GM12892 (cell line): Measurements from ENCODE around the gene INO80E.

ENCODE experiments used
- POLR2A ChIP-seq: IDR thresholded peaks from 2 replicates; pipeline ENCODE4 v1.6.1; 2011; ENCODE audit warnings: low read depth, low read length, control low read depth
- POLR2AphosphoS5 ChIP-seq: IDR thresholded peaks from 2 replicates; pipeline ENCODE4 v1.6.1; 2011; ENCODE audit warnings: low read depth, low read length, control low read depth
- TAF1 ChIP-seq: IDR thresholded peaks from 2 replicates; pipeline ENCODE4 v1.6.1; 2011; ENCODE audit warnings: low read depth, mild to moderate bottlenecking, control low read depth, low read length, borderline replicate concordance

DNA sequence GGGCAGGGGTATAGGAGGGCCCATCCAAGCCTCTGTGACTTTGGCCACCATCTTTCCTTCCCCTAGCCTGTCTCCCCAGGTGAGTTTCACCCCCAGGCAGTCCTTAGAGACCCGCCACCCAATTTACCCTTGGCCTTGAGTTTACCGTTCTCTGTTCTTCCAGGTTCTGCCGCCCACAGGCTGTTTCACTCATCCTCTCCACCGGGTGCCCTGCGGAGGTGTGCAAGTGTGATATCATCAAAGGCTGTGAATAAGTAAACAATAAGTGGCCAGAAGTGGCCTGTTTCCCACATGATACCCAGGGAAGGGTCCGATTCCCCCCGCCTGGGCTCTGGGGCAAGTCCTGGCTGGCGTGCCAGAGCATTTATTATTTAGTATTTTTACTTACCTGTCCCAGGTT, 50.1 kb downstream of the INO80E start:
- TF ChIP-seq POLR2A (no peak), TAF1 (no peak), POLR2AphosphoS5 (no peak)
